ENCODE measurements around the gene ANGPTL8. TPM values are rescaled to one million over a fixed set of nuclear protein-coding genes. Genes with fewer than 3 reads are reported as not detected.

Gene ANGPTL8
- total RNA-seq, 4 donors from 2014 or later: 2.0 TPM; not detected in 3

GRCh38 chr19:11238041-11238440 lies 1.4 kb upstream of the ANGPTL8 start:
- Histone ChIP-seq H3K4me3 (no peak overlapping the region), H3K36me3 (peaks cover 0 to 98% of the 10 kb centered on the region in 2 donors), H3K9me3 (peaks cover 0 to 10% (median 0%) of the 10 kb centered on the region in 3 donors), H3K27me3 (no peaks in the 10 kb centered on the region), H3K27ac (no peak overlapping the region), H3K4me1 (peaks cover 0 to 1% (median 0%) of the 10 kb centered on the region in 3 donors)
- 84% methylated on average over 3 of the region's 11 CpGs; no CpG with 5 or more reads in 1 of the 2 donors for WGBS, 2 donors (ENCODE audit: low coverage in 1 of 2)
- ATAC-seq: no peak
- TF ChIP-seq EP300 (IDR thresholded peaks at IDR 0.05): no peak
- no peak for TF ChIP-seq CTCF (IDR thresholded peaks at IDR 0.05)
- TF ChIP-seq POLR2A (IDR thresholded peaks at IDR 0.05): no peak
- no peak for TF ChIP-seq POLR2AphosphoS5 (IDR thresholded peaks at IDR 0.05)

DNA sequence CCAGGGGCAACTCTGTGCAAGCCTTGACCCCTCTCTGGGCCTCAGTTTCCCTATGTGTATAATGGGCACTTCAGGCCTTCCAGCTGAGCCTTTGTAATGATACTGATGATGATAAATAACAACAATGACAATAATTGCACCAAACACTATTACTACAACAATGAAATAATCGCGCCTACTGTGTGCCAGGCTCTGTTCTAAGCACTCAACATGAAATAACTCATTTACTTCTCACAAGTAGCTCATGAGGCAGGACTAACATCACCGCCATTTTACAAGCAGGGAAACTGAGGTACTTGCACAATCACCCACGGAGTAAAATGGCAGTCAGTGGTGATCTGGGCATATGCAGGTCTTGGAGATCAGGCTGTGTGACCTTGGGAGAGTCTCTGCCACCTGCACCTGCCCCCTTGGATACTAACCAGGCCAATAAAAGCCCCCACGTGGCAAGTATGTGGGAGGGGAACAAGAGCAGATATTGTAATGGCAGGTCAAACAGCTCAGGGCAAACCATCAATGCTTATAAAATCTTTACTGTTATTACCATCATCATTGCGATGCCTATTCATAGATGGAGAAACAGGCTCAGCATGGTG lies 540 bp upstream of the ANGPTL8 start:
- H3K36me3 ChIP-seq: peaks cover 0 to 92% of the 10 kb centered on the region in 2 donors
- H3K27me3 ChIP-seq: no peaks in the 10 kb centered on the region
- H3K9me3 ChIP-seq: peaks cover 0 to 10% (median 0%) of the 10 kb centered on the region in 3 donors
- peaks cover 0 to 10% (median 0%) of the 10 kb centered on the region in 3 donors for H3K4me1 ChIP-seq
- WGBS, 2 donors (ENCODE audit: low coverage in 1 of 2): 90 to 96% methylated on average over 6 of the region's 6 CpGs
- ATAC-seq: no peak
- H3K4me3 ChIP-seq: no peak overlapping the region
- H3K27ac ChIP-seq: no peak overlapping the region
- no peak for TF ChIP-seq CTCF (IDR thresholded peaks at IDR 0.05)
- TF ChIP-seq EP300 (IDR thresholded peaks at IDR 0.05): no peak
- TF ChIP-seq POLR2A (IDR thresholded peaks at IDR 0.05): no peak
- TF ChIP-seq POLR2AphosphoS5 (IDR thresholded peaks at IDR 0.05): no peak

DNA sequence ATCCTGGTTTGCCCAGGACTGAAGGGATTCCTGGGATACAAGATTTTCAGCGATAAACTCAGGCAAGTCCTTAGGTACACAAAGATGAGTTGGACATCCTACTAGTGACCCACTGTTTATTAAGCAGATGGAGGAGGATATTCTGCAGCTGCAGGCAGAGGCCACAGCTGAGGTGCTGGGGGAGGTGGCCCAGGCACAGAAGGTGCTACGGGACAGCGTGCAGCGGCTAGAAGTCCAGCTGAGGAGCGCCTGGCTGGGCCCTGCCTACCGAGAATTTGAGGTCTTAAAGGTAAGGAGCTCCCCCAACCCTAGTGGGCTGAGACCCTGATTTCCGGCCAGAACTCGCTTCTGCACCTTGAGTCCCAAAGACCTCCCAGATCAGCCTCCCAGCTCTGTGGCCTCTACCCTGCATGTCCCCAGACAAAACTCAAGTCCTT lies 607 bp downstream of the ANGPTL8 start:
- TF ChIP-seq POLR2A (IDR thresholded peaks at IDR 0.05): no peak
- no peak for TF ChIP-seq EP300 (IDR thresholded peaks at IDR 0.05)
- no peak for TF ChIP-seq POLR2AphosphoS5 (IDR thresholded peaks at IDR 0.05)
- H3K4me1 ChIP-seq: peaks cover 0 to 15% (median 0%) of the 10 kb centered on the region in 3 donors
- peaks cover 0 to 10% (median 0%) of the 10 kb centered on the region in 3 donors for H3K9me3 ChIP-seq
- 100% methylated on average over 2 of the region's 8 CpGs; no CpG with 5 or more reads in 1 of the 2 donors for WGBS, 2 donors (ENCODE audit: low coverage in 1 of 2)
- H3K27me3 ChIP-seq: no peaks in the 10 kb centered on the region
- no peak overlapping the region for H3K4me3 ChIP-seq
- H3K27ac ChIP-seq: no peak overlapping the region
- H3K36me3 ChIP-seq: peaks cover 0 to 81% of the 10 kb centered on the region in 2 donors
- ATAC-seq: no peak

GRCh38 chr19:11242025-11242424 lies 2.6 kb downstream of the ANGPTL8 start:
- Histone ChIP-seq H3K9me3 (peaks cover 0 to 10% (median 0%) of the 10 kb centered on the region in 3 donors), H3K4me1 (peaks cover 0 to 23% (median 0%) of the 10 kb centered on the region in 3 donors), H3K36me3 (peaks cover 0 to 64% of the 10 kb centered on the region in 2 donors), H3K27me3 (no peaks in the 10 kb centered on the region), H3K4me3 (no peak overlapping the region), H3K27ac (peak overlapping the region in 1 of 4 donors; percentile 62)
- ATAC-seq: no peak
- no peak for TF ChIP-seq POLR2AphosphoS5 (IDR thresholded peaks at IDR 0.05)
- TF ChIP-seq EP300 (IDR thresholded peaks at IDR 0.05): no peak
- no peak for TF ChIP-seq CTCF (IDR thresholded peaks at IDR 0.05)
- TF ChIP-seq POLR2A (IDR thresholded peaks at IDR 0.05): no peak
- WGBS, 2 donors (ENCODE audit: low coverage in 1 of 2): 69 to 93% methylated on average over 2 of the region's 11 CpGs

GRCh38 chr19:11242864-11243797 lies 3.7 kb downstream of the ANGPTL8 start:
- Histone ChIP-seq H3K4me3 (no peak overlapping the region), H3K4me1 (peaks cover 0 to 33% (median 6%) of the 10 kb centered on the region in 3 donors), H3K36me3 (peaks cover 0 to 64% of the 10 kb centered on the region in 2 donors), H3K27ac (peak overlapping the region in 3 of 4 donors; percentile 15 to 66 (median 62)), H3K9me3 (peaks cover 0 to 10% (median 0%) of the 10 kb centered on the region in 3 donors), H3K27me3 (no peaks in the 10 kb centered on the region)
- TF ChIP-seq POLR2A (IDR thresholded peaks at IDR 0.05): no peak
- TF ChIP-seq EP300 (IDR thresholded peaks at IDR 0.05): no peak
- TF ChIP-seq CTCF (IDR thresholded peaks at IDR 0.05): peak in 3 of 4 experiments; percentile 45 to 96 (median 62)
- TF ChIP-seq POLR2AphosphoS5 (IDR thresholded peaks at IDR 0.05): no peak
- 34% methylated on average over 9 of the region's 48 CpGs; no CpG with 5 or more reads in 1 of the 2 donors for WGBS, 2 donors (ENCODE audit: low coverage in 1 of 2)
- peak; percentile 94 for ATAC-seq

Data from gastroesophageal sphincter (tissue), 4 donors.